GM18951 (cell line): Measurements from ENCODE around the gene DENND6A.

Experiments
- POLR2A ChIP-seq: IDR thresholded peaks from 4 replicates; pipeline ENCODE4 v1.6.1; 2011; ENCODE audit warnings: mild to moderate bottlenecking; ENCODE audit not compliant: insufficient read length, insufficient read depth; ENCODE audit errors: extremely low read depth
- in situ Hi-C: fragments of 300-500 bp; cut with MboI; formaldehyde crosslinking; loops from one replicate; pipeline ENCODE4 v1.12.0; 2022; ENCODE audit warnings: low sequenced_read_pairs, mixed read lengths, inconsistent platforms; ENCODE audit not compliant: unreplicated experiment

Gene DENND6A

GRCh38 chr3:57688291-57688690, 4.6 kb downstream of the DENND6A start:
- no peak for TF ChIP-seq POLR2A
- in situ Hi-C loops: no loop called here

DNA sequence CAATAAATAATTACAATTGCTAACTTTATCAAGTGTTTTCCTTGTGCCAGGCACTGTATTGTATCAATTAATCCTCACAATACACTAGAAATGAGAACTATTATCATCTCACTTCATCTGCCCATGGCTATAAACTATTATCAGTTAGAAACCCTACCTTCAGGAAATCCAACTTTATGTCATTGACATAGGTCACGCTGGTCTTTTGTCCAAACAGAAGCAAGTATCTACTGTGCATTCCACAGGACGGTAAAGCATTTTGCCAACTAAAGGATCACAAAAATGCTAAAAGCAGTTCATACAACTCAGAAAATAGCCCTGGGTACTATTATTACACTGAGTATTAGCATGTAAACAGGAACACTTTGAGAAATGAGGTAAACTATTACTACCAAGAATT, 9.6 kb downstream of the DENND6A start:
- in situ Hi-C loops: no loop called here
- TF ChIP-seq POLR2A: no peak

- in situ Hi-C loops: no loop called here
- no peak for TF ChIP-seq POLR2A
These were observed 10.6 kb downstream of the DENND6A start for GRCh38 chr3:57682284-57682683.

- in situ Hi-C loops: no loop called here
- TF ChIP-seq POLR2A: no peak
These were observed 11.2 kb downstream of the DENND6A start for GRCh38 chr3:57681691-57682090.

DNA sequence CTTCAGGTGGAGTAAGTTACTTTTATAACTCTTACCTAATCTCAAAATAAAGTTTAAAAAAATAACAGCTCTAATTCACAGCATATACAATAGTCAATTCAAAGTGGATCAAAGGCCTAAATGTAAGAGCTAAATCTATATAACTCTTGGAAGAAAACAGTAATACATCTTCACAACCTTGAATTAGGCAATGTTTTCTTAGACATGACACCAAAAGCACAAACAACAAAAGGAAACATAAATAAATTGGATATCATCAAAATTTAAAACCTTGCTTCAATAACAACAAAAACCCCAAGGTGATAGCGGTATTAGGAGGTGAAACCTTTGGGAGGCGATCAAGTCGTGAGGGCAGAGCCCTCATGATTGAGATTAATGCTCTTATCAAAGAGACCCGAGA, 12.8 kb downstream of the DENND6A start:
- in situ Hi-C loops: no loop called here
- no peak for TF ChIP-seq POLR2A

GRCh38 chr3:57675530-57675929, 17.3 kb downstream of the DENND6A start:
- no peak for TF ChIP-seq POLR2A
- in situ Hi-C loops: no loop called here

DNA sequence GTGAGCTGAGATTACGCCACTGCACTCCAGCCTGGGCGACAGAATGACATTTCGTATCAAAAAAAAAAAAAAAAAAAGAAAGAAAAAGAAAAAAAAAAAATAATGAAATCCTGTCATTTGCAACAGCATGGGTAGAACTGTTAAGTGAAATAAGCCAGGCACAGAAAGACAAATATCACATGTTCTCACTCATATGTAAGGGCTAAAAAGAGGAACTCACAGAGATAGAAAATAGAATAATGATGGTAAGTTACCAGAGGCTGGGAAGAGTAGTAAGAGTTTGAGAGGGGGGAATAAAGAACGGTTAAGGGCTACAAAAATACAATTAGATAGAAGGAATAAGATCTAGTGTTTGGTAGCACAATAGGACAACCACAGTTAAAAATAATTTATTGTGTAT, 19.7 kb downstream of the DENND6A start:
- TF ChIP-seq POLR2A: no peak

DNA sequence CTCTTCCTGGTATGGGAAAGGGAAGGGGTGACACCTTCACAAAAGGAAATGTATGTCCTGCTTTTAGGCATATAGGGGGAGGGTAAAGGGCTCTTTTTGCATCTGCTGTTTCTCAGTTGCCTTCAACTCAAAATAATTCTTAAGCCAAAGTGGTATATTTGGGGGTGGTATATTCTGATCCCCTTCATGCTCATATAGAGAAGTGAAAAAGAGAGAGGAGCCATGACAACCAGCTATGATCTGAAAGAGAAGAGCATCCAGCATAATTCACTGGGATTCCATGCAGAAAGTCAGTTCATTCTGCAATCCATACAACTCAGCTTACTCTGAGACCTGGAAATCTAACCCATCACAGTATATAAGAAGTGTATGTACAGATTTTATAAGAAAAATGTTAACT, 22.3 kb downstream of the DENND6A start:
- in situ Hi-C loops: no loop called here
- no peak for TF ChIP-seq POLR2A

More for the DNA sequence above, 19.7 kb downstream of the DENND6A start:
- in situ Hi-C loops: no loop called here

GRCh38 chr3:57661404-57661803, 31.5 kb downstream of the DENND6A start:
- in situ Hi-C loops: no loop called here
- no peak for TF ChIP-seq POLR2A

- no peak for TF ChIP-seq POLR2A
- in situ Hi-C loops: no loop called here
These were observed 33.0 kb downstream of the DENND6A start for GRCh38 chr3:57659806-57660439.

DNA sequence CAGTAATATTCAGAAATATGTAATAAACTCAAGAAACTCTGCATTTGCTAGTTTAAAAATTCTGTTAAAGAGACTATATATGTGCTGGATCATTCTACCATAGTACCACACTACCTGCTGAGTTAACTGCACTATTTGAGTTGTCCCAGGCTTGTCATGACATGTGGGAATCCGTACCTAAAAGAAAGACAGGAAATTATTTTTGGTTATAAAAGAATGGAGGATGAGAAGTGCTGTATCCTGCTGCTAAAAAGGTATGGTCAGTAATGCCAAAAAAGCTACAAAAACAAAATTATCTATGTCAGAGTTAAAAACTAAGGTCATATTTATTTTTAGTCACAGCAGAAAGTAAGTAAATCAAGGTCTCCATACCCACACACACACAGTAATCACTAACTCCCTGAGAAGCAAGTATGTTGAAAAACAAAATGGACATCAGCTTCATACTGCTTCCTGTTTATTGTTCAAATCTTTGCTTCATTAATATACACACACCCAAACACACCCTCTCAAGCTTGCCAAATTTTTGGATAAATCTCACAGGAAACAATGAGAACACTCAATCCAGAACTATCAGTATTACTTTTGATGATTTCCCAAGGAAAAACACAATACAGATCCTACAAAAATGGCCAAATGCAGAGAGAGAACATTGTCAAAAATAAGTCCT, 33.7 kb downstream of the DENND6A start:
- in situ Hi-C loops: no loop called here
- no peak for TF ChIP-seq POLR2A

GRCh38 chr3:57658536-57658935, 34.3 kb downstream of the DENND6A start:
- in situ Hi-C loops: no loop called here
- no peak for TF ChIP-seq POLR2A

- no peak for TF ChIP-seq POLR2A
- in situ Hi-C loops: no loop called here
These were observed 37.1 kb downstream of the DENND6A start for GRCh38 chr3:57655727-57656126.

DNA sequence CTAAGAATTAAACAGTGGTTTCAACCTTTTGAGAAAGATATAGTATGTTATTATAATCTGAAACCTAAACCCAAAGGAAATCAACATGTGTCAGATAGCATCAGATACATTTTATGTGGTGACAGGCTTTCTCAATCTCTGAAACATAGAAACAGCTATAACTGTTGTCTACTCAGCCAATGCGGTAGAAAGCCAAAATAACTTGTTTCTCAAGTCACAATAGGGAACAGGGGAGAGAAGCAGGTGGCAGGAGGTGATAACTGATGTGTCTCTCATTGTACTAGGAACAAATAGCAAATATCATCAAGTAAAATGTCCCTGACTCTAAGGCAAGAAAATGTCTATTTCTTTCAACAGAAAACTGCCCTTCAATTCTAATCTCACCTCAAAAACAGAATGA, 38.6 kb downstream of the DENND6A start:
- in situ Hi-C loops: no loop called here
- TF ChIP-seq POLR2A: no peak
